Bronchial epithelial cell (primary cell): ENCODE data around the gene MAPK1. TPM values are rescaled to one million over a fixed set of nuclear protein-coding genes. Genes with fewer than 3 reads are reported as not detected.
"Not testable (repeated sequence)": the region's sequence is repeated elsewhere in the genome, so short reads cannot be mapped to it uniquely, and the experiment has no call there.

Experiments used
- DNase-seq: peaks from one replicate; pipeline ENCODE4 v3.0.0-alpha.2; 2010; ENCODE audit warnings: low read depth
- FAIRE-seq: peaks from 2 replicates; lab custom pipeline; 2011; peaks lifted over from hg19 to GRCh38; lab: Jason Lieb, UNC
- H3K27me3 ChIP-seq: 2 replicates; pipeline ENCODE4 v1.5.1; 2011; ENCODE audit warnings: low read length; ENCODE audit not compliant: control insufficient read depth, insufficient read depth
- H3K36me3 ChIP-seq: 2 replicates; pipeline ENCODE4 v1.5.1; 2011; ENCODE audit warnings: low read length; ENCODE audit not compliant: control insufficient read depth, insufficient read depth
- H3K4me3 ChIP-seq: 2 replicates; pipeline ENCODE4 v1.5.1; 2011; ENCODE audit warnings: mild to moderate bottlenecking, low read depth, low read length, control low read depth
- total RNA-seq: library from RNA; depleted of rRNA; stranded (reverse); fragments of >200 nt; gene quantifications from 2 replicates; pipeline ENCODE4 v1.2.1, GENCODE V29; 2014
- TF ChIP-seq, protein P1 (sequence below): IDR thresholded peaks from 2 replicates; pipeline ENCODE4 v1.5.1; 2011; ENCODE audit warnings: mild to moderate bottlenecking, moderate library complexity, low read length, control low read depth, inconsistent platforms; ENCODE audit not compliant: insufficient read depth, severe bottlenecking

Gene MAPK1
- total RNA-seq, 1 donor from 2014 or later: 44.0 TPM

DNA sequence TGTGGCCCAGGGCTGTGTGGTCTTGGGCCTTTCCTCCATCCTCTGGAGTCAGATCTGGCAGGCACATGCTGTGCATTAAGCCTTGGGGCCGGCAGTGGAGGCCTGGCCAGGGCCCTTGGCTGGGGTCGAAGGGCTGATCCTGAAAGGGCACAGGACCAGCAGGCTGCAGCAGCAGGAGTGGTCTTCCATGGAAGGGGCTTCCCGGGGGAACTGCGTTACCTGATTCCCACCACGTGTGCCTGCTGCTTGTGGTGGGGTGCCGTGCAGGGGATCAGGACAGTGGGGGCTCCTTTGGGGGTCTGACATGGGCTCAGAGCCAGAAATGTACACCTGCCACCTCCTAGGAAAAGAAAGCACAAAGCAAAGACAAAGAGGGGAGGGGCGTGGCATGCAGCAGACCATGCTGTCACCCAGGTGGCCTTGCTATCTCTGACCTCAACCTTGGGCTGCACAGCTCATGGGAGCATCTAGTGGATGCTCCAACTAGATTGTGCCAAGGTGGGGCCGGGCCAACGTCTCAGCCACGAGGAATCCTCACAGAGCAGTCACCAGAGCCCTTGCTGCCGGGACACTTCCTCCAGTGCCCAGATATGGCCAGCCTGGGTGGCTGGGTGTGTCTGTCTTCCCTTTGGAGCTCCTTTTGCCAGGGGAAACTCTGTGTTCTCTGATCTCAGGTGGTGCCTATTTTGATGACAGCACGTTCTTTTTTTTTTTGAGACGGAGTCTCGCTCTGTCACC lies 113.9 kb downstream of the MAPK1 start:
- TF ChIP-seq, protein P1, sequence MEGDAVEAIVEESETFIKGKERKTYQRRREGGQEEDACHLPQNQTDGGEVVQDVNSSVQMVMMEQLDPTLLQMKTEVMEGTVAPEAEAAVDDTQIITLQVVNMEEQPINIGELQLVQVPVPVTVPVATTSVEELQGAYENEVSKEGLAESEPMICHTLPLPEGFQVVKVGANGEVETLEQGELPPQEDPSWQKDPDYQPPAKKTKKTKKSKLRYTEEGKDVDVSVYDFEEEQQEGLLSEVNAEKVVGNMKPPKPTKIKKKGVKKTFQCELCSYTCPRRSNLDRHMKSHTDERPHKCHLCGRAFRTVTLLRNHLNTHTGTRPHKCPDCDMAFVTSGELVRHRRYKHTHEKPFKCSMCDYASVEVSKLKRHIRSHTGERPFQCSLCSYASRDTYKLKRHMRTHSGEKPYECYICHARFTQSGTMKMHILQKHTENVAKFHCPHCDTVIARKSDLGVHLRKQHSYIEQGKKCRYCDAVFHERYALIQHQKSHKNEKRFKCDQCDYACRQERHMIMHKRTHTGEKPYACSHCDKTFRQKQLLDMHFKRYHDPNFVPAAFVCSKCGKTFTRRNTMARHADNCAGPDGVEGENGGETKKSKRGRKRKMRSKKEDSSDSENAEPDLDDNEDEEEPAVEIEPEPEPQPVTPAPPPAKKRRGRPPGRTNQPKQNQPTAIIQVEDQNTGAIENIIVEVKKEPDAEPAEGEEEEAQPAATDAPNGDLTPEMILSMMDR: no peak
- FAIRE-seq (no peak), DNase-seq (no peak)
- Histone ChIP-seq H3K4me3 (no peak overlapping the region), H3K36me3 (no peaks in the 10 kb centered on the region), H3K27me3 (no peaks in the 10 kb centered on the region)

DNA sequence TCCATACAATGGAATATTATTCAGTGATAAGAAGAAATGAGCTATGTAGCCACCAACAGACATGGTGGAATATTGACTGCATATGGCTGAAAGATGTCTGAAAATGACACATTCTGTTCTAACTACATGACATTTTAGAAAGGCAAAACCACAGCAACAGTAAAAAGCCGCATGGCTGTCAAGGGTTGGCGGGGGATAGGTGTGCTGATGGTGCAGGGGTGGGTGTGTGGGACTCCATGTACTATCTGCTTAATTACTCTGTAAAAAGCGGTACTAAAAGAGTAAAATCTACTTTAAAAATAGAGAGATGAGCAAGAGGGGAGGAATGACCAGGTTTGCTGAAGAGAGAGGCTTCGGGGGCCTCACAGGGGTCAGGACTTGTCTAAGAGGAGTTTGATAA lies 115.2 kb downstream of the MAPK1 start:
- Histone ChIP-seq H3K36me3 (no peaks in the 10 kb centered on the region), H3K4me3 (no peak overlapping the region), H3K27me3 (no peaks in the 10 kb centered on the region)
- DNase-seq (no peak), FAIRE-seq (no peak)
- TF ChIP-seq, protein P1: no peak

DNA sequence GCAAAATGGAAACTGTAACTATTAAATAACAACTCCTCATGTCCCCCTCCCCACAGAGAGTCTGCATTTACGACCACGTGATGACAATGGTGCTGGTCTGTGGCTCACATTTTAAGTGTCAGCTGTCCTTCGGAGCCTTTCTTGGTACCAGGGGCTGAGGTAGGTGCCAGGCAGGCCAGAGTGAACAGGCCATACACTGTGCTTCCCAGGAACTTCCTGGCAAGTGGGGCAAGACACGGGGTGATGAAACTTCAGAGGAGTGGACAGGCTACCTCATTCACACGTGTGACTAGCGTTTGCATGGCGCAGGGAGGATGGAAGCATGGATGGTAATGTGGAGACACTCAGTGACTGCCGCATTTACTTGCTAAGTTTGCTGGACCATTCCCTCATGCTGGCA lies 121.5 kb downstream of the MAPK1 start:
- H3K27me3 ChIP-seq: peaks cover 3% of the 10 kb centered on the region
- peak; percentile 18 for FAIRE-seq
- H3K4me3 ChIP-seq: no peak overlapping the region
- DNase-seq: no peak
- no peaks in the 10 kb centered on the region for H3K36me3 ChIP-seq
- TF ChIP-seq, protein P1: no peak

DNA sequence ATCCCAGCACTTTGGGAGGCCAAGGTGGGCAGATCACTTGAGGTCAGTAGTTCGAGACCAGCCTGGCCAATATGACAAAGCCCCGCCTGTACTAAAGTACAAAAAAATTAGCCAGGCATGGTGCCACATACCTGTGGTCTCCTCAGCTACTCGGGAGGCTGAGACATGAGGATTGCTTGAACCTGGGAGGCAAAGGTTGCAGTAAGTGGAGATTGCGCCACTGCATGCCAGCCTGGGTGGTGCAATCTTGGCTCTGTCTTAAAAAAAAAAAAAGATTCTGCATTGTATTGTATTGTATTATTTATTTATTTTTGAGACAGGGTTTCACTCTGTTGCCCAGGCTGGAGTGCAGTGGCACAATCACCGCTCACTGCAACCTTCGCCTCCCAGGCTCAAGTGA lies 122.5 kb downstream of the MAPK1 start:
- DNase-seq, FAIRE-seq, H3K4me3 ChIP-seq, H3K27me3 ChIP-seq, H3K36me3 ChIP-seq: not testable (repeated sequence)

DNA sequence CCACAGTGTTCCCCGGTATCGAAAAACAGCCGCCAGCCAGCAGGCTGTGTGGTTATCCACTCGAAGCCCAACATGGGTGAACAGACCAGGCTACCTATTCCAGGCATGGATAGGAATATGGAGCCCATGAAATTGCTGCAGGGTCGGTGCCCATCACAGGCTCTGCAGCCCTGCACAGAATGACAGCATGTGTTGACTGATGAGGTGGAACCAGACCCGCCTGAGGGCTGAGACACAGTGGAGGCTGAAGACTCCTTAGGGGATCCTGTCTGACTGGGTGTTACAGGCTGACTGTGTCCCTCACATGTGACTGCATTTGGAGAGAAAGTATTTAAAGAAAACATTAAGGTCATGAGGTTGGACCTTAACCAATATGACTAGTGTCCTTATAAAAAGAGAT lies 125.7 kb downstream of the MAPK1 start:
- Histone ChIP-seq H3K4me3 (no peak overlapping the region), H3K36me3 (no peaks in the 10 kb centered on the region), H3K27me3 (peaks cover 3% of the 10 kb centered on the region)
- TF ChIP-seq, protein P1: no peak
- no peak for DNase-seq
- FAIRE-seq: peak; percentile 36

DNA sequence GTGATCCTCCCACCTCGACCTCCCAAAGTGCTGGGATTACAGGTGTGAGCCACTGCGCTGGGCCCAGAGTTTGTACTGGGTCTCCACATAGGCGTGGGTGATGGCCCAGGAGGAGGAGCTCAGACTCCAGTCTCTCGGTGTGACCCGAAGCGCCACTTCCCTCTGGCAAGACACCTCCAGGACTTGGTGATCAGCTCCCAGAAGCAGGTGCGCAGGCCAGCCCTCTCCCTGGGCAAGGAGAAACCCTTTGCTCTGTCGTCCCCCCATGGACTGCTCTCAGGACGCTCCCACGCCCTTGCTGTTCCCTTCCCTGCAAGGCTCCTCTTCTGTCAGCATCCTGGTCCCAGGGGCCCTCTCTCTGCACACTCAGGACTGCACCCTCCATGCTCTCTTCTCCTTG lies 126.4 kb downstream of the MAPK1 start:
- FAIRE-seq (no peak), DNase-seq (no peak)
- Histone ChIP-seq H3K4me3 (no peak overlapping the region), H3K27me3 (peaks cover 2% of the 10 kb centered on the region), H3K36me3 (no peaks in the 10 kb centered on the region)
- TF ChIP-seq, protein P1: no peak
